HG03108 (cell line): ENCODE results near the gene KIF1A.

Experiments used
- ATAC-seq: cut with Tn5 transposase; IDR thresholded peaks from one replicate; pipeline ENCODE4 v1.9.1; 2021; ENCODE audit warnings: moderate library complexity; ENCODE audit not compliant: unreplicated experiment

Gene KIF1A

GRCh38 chr2:240670950-240671349 lies 149.1 kb downstream of the KIF1A start:
- ATAC-seq: no peak

- no peak for ATAC-seq
These were observed 149.6 kb downstream of the KIF1A start for GRCh38 chr2:240670402-240670801.

- ATAC-seq: no peak
These were observed 155.4 kb downstream of the KIF1A start for GRCh38 chr2:240664622-240665021.
